ENCODE measurements around the gene FAM149B1.

DNA sequence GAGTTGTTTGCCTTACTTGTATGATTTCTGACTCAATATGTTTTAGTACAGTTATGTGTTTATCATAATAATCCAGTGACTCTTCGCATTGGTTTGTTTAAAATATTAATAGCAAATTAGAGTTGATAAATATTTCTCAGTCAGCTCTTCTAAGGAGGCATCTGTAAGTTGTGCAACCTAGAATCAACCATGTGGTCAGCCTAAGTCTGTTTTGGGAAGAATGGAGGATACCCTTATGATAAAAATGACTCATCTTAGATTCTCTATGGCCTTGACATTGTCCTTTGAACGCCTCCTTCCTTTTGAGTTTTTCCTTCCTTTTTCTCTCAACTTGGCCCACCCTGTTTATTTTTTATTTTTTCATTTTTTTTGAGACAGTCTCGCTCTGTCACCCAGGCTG lies 60.3 kb downstream of the FAM149B1 start:
- TF ChIP-seq MYC (IDR thresholded peaks at IDR 0.05; ENCODE audit: low read depth, low read length) (peak; percentile 66), POLR2A (IDR thresholded peaks at IDR 0.05; ENCODE audit: extremely low read depth, insufficient read length) (no peak)
- TF ChIP-seq, protein P1, sequence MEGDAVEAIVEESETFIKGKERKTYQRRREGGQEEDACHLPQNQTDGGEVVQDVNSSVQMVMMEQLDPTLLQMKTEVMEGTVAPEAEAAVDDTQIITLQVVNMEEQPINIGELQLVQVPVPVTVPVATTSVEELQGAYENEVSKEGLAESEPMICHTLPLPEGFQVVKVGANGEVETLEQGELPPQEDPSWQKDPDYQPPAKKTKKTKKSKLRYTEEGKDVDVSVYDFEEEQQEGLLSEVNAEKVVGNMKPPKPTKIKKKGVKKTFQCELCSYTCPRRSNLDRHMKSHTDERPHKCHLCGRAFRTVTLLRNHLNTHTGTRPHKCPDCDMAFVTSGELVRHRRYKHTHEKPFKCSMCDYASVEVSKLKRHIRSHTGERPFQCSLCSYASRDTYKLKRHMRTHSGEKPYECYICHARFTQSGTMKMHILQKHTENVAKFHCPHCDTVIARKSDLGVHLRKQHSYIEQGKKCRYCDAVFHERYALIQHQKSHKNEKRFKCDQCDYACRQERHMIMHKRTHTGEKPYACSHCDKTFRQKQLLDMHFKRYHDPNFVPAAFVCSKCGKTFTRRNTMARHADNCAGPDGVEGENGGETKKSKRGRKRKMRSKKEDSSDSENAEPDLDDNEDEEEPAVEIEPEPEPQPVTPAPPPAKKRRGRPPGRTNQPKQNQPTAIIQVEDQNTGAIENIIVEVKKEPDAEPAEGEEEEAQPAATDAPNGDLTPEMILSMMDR (IDR thresholded peaks at IDR 0.05; ENCODE audit: low read depth, low read length), result no peak

All from NB4 (cell line).